T1000 (cell line): Measurements from ENCODE around the gene TBL1Y.
"Not testable (repeated sequence)": the region's sequence is repeated elsewhere in the genome, so short reads cannot be mapped to it uniquely, and the experiment has no call there.

Experiments used
- DNase-seq: peaks from one replicate; lab custom pipeline; 2025; ENCODE audit warnings: mixed read lengths; lab: John Stamatoyannopoulos, UW

The TBL1Y gene

DNA sequence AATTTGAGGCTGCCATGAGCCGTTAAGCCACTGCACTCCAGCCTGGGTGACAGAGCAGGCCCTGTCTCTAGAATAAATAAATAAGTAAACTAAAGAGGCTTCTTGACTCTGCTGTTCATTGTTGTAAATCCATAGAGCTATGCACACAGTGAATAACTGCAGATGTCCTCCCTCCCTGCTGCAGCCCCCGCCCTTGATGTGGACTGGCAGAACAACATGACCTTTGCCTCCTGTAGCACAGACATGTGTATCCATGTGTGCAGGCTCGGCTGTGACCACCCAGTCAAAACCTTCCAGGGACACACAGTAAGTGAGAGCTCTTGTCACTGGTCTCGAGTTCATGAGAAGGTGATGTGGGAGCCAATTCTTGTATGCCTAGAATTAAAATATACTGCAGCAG, 170.1 kb downstream of the TBL1Y start:
- DNase-seq, result not testable (repeated sequence)

DNA sequence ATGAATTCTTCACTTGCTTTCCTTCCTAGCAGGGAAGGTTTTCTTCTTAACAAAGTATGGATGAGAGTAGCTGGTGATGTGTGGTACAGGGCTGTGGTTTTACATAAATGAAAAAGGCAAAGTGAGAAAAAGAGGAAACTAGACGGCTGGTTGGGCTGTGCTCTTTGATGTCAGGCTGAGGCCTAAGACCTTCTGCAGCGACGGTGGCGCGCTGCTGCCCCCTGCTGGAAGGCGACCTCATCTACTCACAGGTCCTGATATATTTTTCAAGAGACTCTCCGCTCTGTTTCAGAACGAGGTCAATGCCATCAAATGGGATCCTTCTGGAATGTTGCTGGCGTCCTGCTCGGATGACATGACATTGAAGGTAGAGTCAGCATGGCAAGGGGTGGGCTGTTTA, 175.1 kb downstream of the TBL1Y start:
- DNase-seq, result peak; percentile 33

GRCh38 chrY:7092836-7093235, 182.3 kb downstream of the TBL1Y start:
- DNase-seq, result no peak

GRCh38 chrY:7094365-7094764, 183.9 kb downstream of the TBL1Y start:
- DNase-seq, result no peak

- no peak for DNase-seq
These were observed 186.5 kb downstream of the TBL1Y start for GRCh38 chrY:7097021-7097420.

DNA sequence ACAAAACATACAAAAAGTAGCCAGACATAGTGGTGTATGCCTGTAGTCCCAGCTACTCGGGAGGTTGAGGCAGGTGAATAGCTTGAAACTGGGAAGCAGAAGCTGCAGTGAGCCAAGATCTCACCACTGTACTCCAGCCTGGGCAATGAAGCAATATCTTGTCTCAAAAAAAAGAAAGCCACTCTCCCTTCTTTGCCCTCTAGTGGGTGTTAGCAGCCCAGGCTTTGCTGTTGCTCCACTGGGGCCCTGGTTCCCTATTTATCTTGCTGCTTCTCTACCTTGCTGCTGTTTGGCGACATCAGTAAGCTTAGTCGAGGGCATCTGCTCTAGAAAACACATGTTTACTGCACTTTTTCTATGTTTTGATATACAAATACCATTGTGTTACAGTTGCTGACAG, 189.2 kb downstream of the TBL1Y start:
- no peak for DNase-seq

DNA sequence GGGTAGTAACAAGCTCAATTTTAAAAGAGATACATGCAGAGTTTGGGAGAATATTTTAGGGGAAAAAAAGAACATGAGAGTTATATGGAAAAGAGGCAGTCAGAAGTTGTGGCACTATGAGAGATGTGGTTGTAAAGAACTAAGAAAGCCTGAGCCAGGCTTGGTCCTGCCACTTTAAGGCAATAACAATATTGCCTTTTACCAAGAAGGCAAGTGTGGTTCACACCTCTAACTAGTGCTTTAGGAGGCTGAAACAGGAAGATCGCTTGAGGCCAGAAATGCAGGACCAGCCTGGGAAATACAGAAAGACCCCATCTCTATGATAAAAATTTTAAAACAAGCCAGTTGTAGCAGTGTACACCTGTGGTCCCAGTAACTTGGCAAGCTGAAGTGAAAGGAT, 192.2 kb downstream of the TBL1Y start:
- no peak for DNase-seq

GRCh38 chrY:7107179-7107578, 196.7 kb downstream of the TBL1Y start:
- DNase-seq, result no peak

- no peak for DNase-seq
These were observed 199.6 kb downstream of the TBL1Y start for GRCh38 chrY:7110086-7110485.

DNA sequence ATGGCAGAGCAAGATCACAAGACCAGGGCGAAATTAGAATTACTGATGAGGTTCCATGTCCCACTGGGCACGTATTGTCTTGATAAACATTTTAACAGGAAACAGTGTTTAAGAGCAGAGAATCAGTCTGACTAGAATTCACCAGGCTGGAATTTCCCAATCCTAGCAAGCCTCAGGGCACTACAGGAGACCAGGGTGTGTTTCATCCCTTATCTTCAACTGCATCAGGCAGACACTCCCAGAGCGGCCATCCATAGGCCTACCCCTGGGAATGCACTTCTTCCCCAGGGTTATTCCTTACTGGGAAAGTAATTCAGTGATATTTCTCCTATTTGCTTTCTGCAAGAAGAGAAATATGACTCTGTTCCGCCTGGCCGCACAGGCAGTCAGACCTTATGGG, 205.4 kb downstream of the TBL1Y start:
- no peak for DNase-seq

GRCh38 chrY:7122202-7122601, 211.7 kb downstream of the TBL1Y start:
- DNase-seq, result no peak

DNA sequence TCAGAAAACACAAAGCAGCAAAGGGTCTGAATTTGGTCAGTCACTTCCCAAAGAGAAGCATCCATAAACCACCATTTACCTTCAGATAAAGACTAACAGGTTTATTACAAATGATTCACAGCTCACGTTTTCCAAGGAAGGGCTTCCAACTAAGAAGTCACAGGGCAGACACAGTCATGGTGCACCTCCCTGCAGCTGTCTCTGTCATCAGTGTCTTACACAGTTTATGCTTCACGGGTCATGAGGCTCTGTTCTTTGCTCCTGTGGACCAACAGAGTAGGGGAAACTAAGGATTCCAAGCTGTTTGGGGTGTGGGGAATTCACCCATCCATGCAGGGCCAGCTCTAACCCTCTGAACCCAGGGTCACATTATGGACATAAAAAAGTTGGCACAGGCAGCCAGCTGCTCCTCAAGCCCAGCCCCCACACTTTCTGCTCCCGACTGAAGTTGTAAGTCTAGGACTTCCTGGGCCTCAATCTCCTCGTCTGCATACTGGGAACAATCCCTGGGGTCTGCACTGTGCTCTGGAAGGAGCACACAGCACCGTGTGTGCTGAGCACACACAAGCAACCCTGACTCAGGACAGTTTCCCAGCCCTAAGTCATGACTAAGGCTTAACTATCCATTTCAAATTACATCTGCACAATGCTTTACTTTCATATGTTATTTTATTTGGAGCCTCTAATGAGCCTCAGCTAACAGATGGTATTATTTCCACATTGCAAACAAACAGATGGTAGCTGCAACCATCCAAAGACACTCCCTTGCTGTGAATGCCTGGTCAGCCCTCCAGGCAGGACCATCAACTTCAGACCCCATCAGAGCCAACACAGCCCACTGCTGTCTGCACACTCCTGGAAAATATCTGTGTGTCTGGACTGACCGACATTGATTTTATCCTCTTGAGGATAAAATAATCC, 214.9 kb downstream of the TBL1Y start:
- no peak for DNase-seq

GRCh38 chrY:7128211-7128610, 217.7 kb downstream of the TBL1Y start:
- DNase-seq, result no peak
